Left ventricle myocardium superior (tissue), 1 donor: ENCODE measurements around the gene NT5M. TPM values are rescaled to one million over a fixed set of nuclear protein-coding genes. Genes with fewer than 3 reads are reported as not detected.

ENCODE experiments used
- ATAC-seq: fragments of 200-7000 bp; cut with Tn5 transposase; one replicate; pipeline ENCODE4 v1.9.1; 2020; ENCODE audit warnings: mild to moderate bottlenecking, moderate library complexity
- DNase-seq: peaks from one replicate; pipeline ENCODE4 v3.0.0-alpha.2; 2020
- intact Hi-C: fragments of 100-400 bp; cut with micrococcal nuclease; formaldehyde crosslinking; loops from one replicate; pipeline ENCODE4 v1.11.0; 2022
- total RNA-seq: library from RNA; stranded (reverse); fragmentation: NEBNext Ultra II Directional; extraction: Animal tissue kit (Norgen Biotek cat#: 25700); gene quantifications from one replicate; pipeline ENCODE4 v1.2.1, GENCODE V29; 2021
- donor health status: DM: no; HTN: yes; CAD: no; lungs with severe emphysema.

The NT5M gene
- total RNA-seq, 1 donor from 2014 or later: 8.6 TPM

DNA sequence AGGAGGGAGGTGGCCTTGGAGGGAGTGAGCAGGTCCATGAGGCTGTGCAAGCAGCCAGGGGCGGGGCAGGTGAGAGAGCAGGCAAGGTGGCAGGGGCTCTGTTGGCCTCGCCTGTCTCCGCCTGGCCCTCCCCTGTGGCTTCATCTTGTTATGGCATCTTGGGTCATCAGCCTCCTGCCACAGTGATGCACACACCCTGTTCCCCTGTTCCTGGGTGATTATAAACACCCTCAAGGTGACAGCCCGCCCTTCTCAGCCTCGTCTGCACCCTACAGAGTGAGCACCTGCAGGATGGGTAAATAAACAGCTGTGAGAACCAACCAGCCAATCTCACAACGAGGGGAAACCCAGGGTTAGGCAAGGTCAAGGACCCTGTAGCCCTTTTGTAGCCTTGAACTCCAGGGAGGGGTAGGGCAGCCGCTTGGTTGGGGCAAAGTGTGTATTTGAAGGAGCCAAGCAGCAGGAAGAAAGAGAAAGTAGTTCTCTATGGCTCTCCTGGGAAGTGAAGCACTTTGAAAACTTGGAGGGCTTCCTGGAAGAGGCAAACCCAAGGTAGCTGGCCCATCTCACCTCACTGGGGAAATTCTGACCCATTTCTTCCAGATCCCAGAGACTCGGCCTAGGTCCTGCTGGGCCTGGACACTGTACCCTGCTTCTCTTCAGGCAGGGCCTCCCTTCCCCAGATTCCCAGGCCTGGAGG is 60.6 kb downstream of the NT5M start:
- DNase-seq (peak; percentile 15), ATAC-seq (no peak)
- intact Hi-C loops: no loop called here

DNA sequence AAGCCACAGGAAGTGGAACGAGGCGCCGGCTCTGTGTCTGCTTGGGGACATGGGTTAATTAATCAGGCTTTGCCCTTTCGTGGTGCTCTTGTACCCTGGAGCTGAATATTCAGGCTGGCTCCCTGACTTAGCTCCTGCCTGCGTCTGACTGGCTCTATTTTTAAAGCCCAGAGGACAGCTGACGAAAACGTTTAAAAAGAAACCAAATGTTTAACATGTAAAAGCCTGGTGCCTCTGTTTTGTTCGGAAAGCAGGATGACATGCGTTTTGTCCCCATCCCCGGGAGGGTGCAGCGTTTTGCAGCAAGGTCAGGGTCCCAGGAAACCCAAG is 61.1 kb downstream of the NT5M start:
- ATAC-seq (peak; percentile 17), DNase-seq (peak; percentile 31)
- intact Hi-C loops: no loop called here

DNA sequence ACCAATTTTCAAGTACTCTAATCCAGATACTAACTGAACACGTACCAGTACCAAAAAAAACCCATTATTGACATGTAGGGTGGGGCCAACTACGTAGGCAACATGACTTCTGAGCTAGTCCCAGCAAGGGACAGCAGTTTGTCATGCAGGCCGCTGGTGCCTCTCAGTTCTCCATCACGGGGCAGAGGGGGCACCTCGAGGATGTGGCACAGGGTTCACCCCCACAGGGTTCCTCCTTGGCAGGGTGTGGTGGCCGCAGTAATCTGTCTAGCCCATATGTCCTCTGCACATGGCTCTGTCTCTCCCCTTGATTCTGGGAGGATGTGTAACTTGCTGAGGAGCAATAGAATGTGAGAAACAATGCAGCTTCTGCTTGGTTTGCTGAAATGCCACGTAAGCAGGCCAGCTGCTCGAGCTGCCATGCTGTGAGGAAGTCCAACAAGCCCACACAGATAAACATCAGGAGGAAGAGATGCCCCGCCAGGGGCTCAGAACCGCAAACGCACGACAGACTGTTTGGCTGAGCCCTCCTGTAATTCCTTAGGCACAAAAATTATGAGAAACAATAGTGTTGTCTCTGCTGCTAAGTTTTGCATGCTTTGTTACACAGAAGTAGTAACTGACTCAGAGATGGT is 62.4 kb downstream of the NT5M start:
- intact Hi-C loops: no loop called here
- ATAC-seq: no peak
- DNase-seq: peak; percentile 8

DNA sequence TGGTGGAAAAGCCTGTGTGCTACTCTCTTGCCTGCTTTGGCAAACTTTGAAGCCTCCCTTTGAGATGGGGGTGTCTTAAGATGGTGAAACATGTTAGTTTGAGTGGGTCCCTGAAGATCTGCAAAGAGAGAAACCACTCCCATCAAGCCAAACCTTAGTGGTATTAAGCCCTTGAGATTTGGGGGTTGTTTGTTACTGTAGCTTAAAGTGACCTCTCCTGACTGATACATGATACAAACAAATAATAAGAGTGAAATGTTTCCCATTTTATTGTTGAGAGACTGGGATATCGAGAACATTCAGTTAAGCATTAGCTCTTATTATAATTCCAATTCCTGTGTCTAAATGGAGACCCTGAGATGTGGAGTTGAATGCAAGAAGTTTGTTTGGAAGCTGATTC is 63.1 kb downstream of the NT5M start:
- no peak for DNase-seq
- intact Hi-C loops: no loop called here
- ATAC-seq: no peak

DNA sequence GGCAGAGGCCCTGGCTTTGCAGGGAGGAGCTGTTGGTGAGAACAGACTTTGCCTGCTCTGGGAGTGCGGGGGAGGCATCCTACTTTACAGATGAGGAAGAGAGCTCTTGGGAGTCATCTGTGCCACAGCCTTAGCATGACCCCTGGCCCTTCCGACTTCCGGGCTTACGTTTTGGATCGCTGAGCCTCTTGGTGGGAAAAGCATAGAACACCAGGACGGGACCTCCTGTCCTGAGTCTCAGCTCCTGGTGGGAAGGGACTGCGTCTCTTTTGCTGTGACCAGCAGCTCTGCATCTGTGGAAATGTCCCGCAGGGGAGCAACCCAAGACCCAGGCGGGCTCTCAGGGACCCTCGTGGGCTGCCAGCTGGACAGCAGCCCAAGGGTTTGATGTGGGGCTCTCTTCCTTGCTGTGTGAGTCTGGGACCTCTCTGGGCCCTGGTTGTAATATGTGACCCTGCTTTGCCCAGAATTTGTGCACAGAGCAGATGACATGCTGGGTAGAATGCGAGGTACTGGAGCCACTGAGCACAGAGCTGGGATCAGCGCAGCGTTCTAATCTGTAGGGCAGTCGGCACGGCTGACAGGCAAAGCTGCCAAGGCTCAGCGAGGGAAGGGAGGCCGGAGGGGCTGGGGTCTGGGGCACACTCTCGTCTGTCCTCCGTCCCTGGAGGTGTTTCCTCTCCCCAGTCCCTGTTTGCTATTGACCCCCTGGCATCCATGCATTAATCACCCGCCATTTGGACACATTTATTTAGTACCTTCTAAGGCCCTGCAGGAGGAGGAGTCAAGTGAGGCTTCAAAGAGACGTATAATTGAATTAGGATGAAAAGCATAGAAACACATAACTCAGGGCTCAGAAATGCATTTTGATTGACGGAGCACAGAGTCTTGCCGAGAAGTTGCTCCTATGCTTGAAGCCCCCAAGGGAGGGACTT is 64.0 kb downstream of the NT5M start:
- intact Hi-C loops: no loop called here
- peak; percentile 50 for ATAC-seq

DNA sequence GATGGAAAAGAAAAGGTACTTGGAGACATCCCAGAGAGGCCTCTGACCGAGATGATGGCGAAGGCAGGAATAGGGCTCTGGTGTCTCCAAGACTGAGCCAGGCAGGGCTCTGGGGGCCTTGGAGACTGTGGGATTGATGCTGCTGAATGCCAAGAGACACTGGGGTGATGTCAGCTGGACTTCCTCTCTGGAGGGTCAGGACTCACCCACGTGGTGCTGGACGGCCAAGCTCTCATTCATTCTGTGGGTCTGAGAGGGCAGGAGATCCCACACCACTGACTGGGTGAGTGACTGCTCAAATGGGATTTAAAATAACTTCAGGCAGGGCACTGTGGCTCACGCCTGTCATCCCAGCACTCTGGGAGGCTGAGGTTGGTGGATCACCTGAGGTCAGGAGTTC is 64.8 kb downstream of the NT5M start:
- intact Hi-C loops: no loop called here
- peak; percentile 32 for ATAC-seq

More for the DNA sequence above, 64.0 kb downstream of the NT5M start:
- DNase-seq: peak; percentile 31

DNA sequence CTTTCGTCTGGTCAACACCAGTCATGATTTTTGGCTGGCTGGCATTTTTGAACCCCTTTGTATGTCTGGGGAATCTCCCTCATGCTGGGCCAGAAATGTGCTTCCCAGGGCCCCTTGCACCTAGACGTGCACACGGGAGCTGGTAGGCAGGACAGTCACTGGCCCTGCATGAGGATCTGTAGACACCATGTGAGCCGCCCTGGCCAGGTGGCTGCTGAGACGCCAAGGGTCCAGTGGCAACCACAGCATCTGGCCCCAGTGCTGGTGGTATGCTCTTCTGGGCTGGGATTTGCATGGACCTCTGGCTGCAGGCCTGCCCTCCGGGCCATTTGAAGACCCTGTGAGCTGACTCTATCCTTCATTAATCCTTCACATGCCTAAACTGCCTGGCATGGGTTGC is 67.5 kb downstream of the NT5M start:
- no peak for ATAC-seq
- peak; percentile 16 for DNase-seq
- intact Hi-C loops: no loop called here

More for the DNA sequence above, 64.8 kb downstream of the NT5M start:
- no peak for DNase-seq

DNA sequence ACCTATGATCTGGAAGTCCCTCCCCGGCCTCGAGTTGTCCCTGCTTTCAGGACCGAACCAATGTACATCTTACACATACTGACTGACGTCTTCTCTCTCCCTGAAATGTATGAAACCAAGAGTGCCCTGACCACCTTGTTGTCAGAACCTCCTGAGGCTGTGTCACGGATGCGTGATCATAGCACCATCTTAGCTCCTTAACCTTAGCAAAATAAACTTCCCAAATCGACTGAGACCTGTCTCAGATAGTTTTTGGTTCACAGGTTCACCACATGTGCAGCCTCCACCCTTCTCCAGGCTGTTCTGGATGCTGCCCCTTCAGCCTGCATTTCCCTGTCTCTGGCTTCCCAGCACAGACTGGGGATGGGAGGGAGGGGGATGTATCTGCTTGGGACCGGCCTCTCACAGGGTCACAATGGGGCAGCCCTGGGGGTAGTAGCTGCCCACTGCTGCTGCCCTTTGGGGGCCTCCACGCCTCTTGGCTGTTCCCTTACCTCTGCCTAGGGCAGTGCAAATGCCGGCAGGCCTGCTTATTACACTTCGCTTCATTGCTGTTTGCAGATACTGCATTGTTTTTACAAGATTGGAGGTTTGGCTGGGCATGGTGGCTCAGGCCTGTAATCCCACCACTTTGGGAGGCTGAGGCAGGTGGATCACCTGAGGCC is 69.8 kb downstream of the NT5M start:
- DNase-seq: no peak
- no peak for ATAC-seq
- intact Hi-C loops: no loop called here

DNA sequence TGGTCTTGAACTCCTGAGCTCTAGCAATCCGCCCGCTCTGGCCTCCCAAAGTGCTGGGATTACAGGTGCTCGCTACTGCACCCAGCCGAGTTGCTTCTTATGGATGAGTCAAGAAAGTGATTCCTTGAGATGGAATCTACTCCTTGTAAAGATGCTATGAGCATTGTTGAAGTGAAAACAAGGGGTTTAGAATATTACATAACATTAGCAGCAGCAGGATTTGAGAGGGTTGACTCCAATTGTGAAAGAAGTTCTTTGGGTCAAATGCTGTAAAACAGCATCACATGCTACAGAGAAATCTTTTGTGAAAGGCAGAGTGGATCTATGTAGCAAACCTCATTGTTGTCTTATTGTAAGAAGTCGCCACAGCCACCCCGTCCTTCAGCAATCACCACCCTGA is 72.7 kb downstream of the NT5M start:
- DNase-seq: no peak
- intact Hi-C loops: no loop called here
- no peak for ATAC-seq

DNA sequence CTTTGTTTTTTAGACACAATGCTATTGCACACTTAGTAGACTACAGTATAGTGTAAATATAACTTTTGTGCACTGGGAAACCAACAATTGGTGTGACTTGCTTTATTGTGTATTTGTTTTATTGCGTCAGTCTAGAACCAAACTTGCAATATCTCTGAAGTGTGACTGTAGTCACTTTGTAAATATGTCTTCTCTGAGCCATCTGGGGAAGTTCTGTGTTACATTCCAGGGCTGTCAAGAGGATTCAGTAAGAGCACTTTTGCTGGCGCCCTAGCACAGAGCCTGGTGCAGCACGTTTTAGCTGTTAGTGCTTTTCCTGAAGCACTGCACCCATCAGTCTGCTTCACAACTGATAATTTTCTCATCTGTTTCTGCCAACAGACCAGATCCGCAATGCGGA is 73.2 kb downstream of the NT5M start:
- DNase-seq (peak; percentile 42), ATAC-seq (peak; percentile 88)
- intact Hi-C loops: no loop called here

DNA sequence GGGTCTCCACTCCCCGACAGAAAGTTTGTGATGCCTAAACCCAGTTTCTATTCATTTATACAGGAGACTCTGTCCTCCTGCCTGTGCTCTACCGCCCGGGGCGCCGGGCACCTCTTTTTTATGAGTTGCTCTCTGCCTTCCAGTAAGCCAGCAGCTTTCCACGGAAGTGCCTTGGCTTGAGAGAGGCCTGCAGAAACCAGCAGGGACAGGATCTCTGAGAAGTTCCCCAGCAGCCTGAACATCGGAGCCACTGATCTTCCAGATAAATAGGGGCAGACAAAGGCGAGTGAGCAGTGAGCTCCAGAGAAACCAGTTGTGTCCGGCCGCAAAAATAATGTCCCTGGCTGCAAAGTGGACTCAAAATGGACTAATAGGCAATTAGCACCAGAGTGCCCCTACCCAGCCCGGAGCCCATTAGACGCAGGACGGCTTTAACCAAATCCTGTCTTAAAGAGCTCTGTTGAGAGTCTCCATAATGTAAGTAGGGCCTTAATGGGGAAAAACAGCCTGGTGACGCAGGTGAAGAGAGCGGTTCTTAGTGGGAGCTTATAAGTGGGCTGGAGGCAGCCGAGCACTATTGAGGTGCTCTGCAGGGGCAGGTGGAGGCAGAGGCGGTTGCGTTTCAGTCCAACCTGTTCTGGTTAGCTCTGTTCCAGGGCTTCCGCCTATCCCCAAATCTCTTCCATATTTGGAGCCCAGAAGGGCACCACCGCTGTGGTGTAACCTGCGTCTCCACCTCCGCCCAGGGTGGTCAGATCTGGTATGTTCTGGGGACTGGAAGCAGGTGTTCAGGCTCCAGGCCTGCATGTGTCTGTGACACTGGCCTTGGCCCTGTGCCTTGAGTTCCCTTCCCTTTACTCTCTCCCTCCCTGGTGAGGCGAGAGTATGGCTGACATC is 74.1 kb downstream of the NT5M start:
- intact Hi-C loops: no loop called here
- DNase-seq (peak; percentile 21), ATAC-seq (no peak)

DNA sequence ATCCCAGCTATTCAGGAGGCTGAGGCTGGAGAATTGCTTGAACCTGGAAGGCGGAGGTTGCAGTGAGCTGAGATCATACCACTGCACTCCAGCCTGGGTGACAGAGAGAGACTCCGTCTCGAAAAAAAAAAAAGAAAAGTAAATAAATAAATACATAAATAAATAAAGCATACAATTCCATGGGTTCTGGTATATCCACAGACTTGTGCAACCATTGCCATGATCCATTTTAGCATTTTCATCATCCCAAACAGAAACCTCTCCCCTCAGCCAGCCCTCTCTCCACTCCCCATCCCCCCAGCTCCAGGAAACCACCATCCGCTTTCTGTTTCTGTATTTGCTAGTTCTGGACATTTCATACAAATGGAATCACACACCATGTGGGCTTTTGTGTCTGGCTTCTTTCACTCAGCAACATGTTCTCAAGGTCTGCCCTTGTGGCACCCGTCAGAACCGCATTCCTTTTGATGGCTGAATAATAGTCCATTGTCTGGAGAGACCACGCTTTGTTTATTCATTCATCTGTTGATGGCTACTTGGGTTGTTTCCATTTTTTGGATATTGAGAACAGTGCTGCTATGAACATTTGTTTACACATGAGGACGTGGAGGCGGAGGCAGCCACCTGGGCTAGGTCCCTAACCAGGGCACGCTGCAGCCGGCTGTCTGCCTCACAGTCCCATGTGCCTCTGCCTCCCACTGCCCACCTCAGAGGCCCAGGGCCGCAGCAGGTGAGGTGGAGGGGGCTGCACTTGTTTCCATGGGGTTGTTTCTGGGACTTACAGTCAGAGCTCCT is 76.2 kb downstream of the NT5M start:
- DNase-seq: peak; percentile 25
- intact Hi-C loops: no loop called here
- no peak for ATAC-seq

DNA sequence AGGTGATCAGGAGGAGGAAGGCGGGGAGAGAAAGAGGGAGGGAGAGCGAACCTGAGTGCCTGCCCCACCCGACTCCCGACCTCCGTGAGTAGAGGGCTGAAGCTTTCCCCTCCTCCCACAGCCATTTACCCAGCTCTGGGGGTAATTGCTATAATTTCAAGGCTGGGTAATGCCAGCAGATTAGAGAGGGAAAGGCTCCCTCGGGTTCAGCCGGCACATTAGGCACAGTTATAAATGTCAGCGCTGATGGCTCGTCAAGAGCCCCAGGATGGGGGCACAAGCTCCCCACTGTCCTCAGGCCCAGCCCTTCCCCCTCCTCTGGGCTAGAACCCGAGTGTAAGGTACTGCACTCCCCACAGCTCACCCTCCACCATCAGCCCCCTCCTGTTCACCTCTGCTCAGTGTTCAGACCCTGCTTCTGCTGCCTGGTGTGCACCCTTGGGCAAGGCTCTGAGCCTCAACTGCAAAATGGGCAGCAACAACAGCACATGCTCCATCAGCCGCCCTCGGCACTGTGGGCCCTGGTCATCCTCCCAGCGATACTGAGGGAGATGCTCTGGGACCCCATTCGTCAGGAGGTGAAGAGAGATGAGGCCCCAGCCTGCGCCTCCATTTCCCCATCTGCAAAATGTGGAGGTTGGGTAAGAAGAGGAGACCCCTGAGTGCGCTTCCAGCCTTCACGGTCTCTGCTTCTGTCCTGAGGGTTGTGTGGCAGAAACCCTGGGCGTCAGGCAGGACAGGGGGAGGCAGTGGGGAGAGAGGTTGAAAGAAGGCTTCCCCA is 77.2 kb downstream of the NT5M start:
- intact Hi-C loops: no loop called here
- DNase-seq (no peak), ATAC-seq (no peak)

DNA sequence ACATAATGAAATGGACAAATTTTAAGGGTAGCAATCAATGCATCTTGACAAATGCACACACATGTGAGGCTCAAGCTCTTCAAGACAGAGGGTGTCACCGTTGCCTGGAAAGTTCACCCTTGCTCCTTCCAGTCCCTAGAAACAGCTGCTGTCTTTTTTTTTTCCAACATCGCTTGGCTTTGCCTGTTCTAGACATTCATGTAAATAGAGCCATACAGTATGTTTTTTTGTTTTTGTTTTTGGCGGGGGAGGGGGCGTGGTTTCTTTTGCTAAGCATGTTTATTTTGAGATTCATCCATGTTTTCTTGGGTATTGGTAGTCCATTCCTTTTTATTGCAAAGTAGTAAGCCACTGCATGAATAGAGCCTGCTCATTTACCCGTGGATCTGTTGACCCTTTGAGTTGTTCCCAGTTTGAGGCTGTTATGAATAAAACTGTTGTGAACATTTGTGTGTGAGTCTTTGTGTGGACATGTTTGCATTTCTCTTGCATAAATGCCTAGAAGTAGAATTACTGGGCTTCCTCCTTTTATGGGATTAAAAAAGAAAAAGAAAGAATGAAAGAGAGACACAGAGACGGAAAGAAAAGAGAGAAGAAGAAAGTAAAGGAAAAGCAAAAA is 78.4 kb downstream of the NT5M start:
- intact Hi-C loops: no loop called here
- ATAC-seq (no peak), DNase-seq (no peak)

DNA sequence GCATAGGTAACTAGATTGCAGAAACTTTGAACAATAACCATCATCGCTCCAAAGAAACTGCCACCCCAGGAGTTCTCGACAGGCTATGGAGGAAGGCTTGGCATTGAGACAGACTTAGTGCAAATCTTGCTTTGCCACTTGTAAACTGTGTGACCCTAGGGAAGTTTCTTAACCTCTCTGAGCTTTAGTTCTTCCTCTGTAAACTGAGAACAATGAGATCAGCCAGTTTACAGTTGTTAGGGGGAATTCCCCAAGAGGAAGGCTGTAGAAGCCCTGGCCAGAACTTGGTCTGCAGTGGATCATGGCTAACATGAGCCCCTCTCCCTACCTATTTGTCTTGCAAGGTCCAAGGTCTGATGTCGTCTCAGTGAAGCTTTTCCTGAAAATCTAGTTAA is 78.9 kb downstream of the NT5M start:
- intact Hi-C loops: no loop called here
- ATAC-seq (no peak), DNase-seq (no peak)

DNA sequence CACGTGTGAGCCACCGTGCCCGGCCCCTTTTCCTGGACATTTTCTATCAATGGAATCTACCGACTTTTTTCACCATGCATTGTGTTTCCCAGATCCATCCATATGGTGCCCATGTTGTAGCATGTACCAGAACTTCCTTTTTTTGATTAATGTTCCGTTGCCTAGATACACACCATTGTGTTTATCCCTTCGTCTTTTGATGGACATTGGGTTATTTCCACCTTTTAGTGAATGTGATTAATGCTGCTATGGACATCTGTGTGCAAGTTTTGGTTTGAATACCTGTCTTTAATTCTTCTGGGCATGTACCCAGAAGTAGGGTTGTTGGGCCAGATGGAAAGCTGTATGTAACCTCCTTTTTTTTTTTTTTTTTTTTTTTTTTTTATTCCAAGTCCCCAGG is 79.8 kb downstream of the NT5M start:
- ATAC-seq (no peak), DNase-seq (no peak)
- intact Hi-C loops: no loop called here
